Measurements from ENCODE around the gene USH2A.
A peak's percentile ranks its signal among the peaks of the same experiment; 100 is the strongest.

Gene USH2A

DNA sequence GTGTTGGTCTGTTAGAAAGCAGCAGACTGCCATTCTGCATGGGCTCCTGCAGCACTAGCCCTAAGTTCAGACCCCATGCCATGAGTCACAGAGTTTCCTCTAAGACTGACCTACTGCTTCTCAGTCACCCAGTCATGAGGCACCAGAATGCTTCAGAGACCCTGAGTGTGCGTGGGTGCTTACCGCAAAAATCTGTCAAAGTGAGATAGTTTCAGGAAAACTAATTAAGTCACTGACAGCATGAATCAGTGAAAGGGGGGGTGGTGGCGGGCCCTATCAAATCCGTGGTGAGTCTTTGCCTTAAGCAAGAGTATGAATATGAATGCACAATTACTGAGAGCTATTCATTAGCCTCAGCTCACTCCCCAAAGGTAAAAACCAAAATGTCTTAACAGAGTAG, 758.0 kb downstream of the USH2A start:
- DNase-seq = no peak

DNA sequence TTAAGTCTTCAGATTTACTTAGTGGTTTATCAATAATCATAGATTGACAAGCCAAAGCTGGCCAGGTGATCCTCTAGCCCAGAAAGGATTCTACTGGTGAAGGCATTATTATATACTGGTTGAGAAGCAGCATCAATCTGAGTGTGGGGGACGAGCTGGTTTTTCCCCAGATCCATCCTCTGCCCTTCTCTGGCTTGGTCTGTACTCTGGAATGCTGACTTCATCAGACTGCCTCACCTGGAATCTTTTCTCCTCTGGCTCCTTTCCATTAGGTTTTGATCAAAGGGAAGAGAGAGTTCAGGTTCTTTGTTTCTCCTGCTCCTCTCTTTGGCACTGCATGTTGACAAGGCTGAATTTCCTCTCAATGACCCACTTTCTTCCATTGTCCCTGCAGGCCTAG, 762.2 kb downstream of the USH2A start:
- no peak for DNase-seq

- DNase-seq = no peak
Measured at GRCh38 chr1:215660259-215660658, 763.0 kb downstream of the USH2A start.

- no peak for DNase-seq
Measured at GRCh38 chr1:215657047-215657446, 766.2 kb downstream of the USH2A start.

DNA sequence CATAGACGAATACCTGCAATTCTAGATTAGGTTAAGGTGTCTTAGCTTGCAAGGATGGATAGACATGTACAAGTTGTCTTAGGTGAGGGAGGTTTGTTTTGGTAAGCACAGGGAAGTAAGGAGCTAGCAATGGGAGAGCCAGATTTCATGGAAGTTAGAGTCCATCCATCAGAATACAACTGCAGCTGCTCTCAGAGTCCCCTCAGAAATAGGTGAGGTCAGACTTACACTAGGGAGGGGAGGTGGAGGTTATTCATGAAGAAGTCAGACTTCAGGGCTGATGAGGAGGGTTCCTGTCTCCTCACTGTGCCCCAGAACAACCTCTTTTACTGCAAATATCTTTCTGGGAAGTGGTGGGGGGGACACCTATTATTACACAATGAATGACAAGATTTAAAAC, 770.9 kb downstream of the USH2A start:
- no peak for DNase-seq

DNA sequence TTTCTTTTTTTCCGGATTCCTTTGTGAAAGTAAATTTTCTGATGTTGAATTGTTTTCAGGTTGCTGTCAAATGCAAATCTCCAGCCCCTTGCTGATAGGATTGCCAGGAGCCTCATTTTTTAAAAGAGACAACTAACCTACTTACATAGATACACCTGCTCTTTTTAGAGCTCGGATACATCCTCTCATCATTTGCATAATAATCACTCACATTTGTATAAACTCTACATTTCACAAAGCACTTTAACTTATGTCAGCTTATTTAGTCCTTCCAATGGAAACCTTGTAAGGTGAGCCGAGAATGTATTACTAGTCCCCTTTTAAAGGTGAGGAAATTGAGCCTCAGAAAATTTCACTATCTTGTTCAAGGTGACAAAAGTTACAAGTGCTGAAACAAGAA, 771.4 kb downstream of the USH2A start:
- no peak for DNase-seq

- no peak for DNase-seq
Measured at GRCh38 chr1:215650446-215651149, 772.6 kb downstream of the USH2A start.

GRCh38 chr1:215648957-215649356, 774.3 kb downstream of the USH2A start:
- no peak for DNase-seq

GRCh38 chr1:215647738-215648137, 775.5 kb downstream of the USH2A start:
- no peak for DNase-seq

GRCh38 chr1:215645861-215646260, 777.4 kb downstream of the USH2A start:
- no peak for DNase-seq

DNA sequence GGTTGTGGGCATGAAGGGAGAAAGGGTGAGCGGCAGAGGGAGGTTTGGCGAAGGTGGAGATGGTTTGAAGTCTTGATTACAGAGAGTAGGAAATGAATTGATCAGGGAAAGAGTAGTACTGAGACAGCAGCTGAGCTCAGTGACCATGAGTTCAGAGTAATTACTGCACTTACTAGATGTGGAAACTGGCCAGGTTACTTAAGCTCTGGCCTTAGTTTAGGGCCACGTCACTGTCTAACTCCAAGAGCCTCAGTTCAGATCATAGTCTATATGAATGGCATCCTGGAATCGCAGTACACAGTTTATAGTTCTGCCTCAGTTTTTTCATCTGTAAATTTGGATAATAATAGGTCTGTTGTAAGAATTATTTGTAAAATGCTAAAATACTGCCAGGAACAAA, 778.1 kb downstream of the USH2A start:
- DNase-seq = no peak

DNA sequence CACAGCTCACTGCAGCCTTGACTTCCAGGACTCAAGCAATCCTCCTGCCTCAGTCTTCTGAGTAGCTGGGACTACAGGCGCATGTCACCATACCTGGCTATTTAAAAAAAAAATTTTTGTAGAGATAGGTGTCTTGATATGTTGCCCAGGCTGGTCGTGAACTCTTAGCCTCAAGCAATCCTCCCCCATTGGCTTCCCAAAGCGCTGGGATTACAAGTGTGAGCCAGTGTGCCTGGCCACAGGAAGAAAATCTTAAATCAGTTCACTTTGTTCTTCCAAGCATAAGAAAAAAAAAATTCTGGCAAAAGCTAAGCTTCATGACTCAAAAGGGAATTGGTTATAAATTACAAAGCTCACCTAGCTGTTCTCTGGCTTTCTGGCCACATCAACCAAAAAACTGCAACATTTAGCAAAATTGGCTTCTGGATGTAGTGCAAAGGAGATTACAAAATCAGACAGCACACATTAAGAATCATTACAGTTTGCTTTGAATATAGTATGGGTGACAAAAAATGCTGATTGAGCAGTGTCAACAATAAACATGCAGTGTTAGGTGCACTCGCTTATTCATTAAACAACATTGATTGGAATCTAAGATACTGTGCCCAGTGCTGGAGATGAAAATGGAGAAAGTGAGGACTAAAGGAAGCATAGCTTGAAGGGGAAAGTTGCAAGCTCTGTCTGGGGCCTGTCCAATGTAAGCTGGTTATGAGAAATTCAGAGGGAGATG, 779.5 kb downstream of the USH2A start:
- DNase-seq = no peak

- no peak for DNase-seq
Measured at GRCh38 chr1:215640429-215641148, 782.7 kb downstream of the USH2A start.

- no peak for DNase-seq
Measured at GRCh38 chr1:215637041-215637573, 786.1 kb downstream of the USH2A start.

GRCh38 chr1:215636258-215636965, 786.8 kb downstream of the USH2A start:
- no peak for DNase-seq

DNA sequence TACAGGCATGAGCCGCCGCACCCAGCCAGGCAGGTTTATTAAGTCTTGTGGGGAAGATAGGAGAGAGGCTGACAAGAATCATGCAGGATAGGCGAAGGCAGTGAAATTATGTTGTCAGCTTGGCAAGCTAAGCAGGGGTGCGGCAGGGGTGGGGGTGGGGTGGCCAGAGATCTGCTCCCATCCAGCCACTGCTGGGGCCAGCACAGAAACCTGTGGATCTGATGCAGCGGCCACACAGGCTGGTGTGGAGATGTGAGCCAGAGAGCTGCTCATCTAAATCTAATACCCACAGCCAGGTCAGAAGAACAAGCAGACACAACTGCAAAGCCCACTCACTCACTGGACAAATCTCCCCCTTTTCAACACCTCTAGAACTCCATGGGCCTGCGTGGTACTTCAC, 787.4 kb downstream of the USH2A start:
- DNase-seq = no peak

GRCh38 chr1:215631489-215631888, 791.8 kb downstream of the USH2A start:
- DNase-seq = peak; percentile 74

GRCh38 chr1:215631040-215631439, 792.2 kb downstream of the USH2A start:
- DNase-seq = no peak

- DNase-seq = no peak
Measured at GRCh38 chr1:215625949-215626348, 797.3 kb downstream of the USH2A start.

- no peak for DNase-seq
Measured at GRCh38 chr1:215623162-215623561, 800.1 kb downstream of the USH2A start.

- DNase-seq = no peak
Measured at GRCh38 chr1:215617979-215618378, 805.3 kb downstream of the USH2A start.

GRCh38 chr1:215612391-215612790, 810.9 kb downstream of the USH2A start:
- DNase-seq = no peak

DNA sequence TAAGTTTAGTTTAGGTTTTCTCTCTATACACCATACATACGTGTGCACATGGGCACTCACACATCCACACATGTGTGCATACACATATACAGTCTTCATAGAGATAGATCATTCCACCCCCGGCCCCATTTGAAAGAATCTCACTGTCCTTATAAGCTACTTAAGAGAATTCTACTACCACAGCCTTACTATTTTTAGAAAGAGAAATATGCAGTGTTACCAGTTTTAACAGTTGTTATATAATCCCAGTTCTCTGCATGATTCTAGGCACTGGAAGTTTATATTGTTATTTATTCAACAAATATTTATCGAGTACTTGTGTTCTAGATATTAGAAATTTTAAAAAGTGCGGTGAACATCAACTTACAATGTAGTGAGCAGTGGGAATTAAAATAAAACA, 814.6 kb downstream of the USH2A start:
- no peak for DNase-seq
